ENCODE measurements around the gene CENPL.
A peak's percentile ranks its signal among the peaks of the same experiment; 100 is the strongest.

The CENPL gene, protein sequence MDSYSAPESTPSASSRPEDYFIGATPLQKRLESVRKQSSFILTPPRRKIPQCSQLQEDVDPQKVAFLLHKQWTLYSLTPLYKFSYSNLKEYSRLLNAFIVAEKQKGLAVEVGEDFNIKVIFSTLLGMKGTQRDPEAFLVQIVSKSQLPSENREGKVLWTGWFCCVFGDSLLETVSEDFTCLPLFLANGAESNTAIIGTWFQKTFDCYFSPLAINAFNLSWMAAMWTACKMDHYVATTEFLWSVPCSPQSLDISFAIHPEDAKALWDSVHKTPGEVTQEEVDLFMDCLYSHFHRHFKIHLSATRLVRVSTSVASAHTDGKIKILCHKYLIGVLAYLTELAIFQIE

DNA sequence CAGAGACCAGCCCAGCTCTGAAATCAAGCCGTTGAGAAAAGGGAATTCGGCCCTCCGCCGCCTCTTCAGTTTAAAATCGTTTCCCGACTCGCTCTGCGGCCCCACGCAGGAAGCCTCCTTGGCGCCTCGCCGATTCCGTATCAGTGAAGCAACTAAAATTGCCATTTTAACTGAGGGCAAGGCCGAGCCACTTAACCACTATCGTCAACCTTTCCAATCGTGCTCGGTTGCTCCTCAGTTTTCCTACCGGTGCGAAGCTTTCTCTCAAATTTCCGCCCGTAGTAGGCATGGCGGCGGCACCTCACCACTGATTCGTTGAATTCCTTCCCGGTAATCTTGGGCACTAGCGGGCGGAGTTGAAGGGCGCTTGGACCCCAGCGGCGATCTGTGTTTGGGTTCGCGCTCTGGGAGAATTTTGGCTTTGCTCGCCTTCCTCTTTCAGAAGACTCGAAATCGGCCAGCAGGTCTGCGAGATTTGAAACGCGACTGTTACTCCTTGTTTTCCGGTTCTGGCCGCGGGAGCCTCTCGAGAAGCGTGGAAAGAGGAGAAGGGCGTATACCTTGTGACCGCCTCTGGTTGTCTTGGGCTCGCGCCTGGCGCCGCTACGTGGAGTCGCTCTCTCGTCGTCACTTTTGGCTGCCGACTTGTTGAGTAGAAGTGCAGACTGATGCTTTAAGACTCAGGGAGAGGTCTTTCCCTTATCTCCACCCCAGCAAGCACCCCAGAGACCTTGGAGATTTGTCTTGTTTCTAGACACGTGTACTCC, at the start of gene CENPL, which contains the start of gene DARS2:
TSS of gene CENPL (minus strand) at position 569 of the 767 bp plus-strand sequence. CDS start 13,584 bp downstream, outside the sequence.
TSS of gene DARS2 (plus strand) at position 359 of the 767 bp plus-strand sequence. CDS start 557 bp downstream, outside the sequence.
- TF ChIP-seq, protein P1, sequence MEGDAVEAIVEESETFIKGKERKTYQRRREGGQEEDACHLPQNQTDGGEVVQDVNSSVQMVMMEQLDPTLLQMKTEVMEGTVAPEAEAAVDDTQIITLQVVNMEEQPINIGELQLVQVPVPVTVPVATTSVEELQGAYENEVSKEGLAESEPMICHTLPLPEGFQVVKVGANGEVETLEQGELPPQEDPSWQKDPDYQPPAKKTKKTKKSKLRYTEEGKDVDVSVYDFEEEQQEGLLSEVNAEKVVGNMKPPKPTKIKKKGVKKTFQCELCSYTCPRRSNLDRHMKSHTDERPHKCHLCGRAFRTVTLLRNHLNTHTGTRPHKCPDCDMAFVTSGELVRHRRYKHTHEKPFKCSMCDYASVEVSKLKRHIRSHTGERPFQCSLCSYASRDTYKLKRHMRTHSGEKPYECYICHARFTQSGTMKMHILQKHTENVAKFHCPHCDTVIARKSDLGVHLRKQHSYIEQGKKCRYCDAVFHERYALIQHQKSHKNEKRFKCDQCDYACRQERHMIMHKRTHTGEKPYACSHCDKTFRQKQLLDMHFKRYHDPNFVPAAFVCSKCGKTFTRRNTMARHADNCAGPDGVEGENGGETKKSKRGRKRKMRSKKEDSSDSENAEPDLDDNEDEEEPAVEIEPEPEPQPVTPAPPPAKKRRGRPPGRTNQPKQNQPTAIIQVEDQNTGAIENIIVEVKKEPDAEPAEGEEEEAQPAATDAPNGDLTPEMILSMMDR (IDR thresholded peaks at IDR 0.05; ENCODE audit: low read depth, low read length), result no peak

DNA sequence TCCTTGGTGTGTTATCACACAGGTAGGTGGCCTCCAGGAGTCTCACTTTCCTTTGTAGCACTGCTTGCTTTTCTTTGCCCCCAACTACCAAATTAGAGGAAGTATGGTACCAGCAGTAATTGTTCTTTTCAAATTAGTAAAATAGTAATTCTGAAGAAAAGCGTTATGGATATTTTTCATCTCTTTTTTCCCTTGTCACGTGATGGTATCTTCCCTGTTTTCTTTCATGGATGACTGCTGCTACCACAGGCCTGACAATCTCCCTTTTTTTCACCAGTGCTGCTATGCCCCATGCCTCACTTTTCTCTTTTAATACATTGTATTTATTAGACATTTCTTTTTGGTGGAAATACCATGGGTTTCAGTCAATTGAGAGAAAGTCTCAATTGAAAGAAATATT, 46.8 kb upstream of the CENPL start:
- DNase-seq, result no peak
- Histone ChIP-seq H3K27me3 (ENCODE audit: insufficient read depth, low read depth, severe bottlenecking) (no peaks in the 10 kb centered on the region), H3K4me3 (ENCODE audit: low read depth, low read length) (no peak overlapping the region), H3K9me3 (ENCODE audit: severe bottlenecking) (no peaks in the 10 kb centered on the region), H3K27ac (no peak overlapping the region), H3K36me3 (peaks cover 26% of the 10 kb centered on the region)
- TF ChIP-seq, protein P1 (IDR thresholded peaks at IDR 0.05; ENCODE audit: low read depth, low read length), result no peak

More for the DNA sequence above, at the start of gene CENPL, which contains the start of gene DARS2:
- H3K27me3 ChIP-seq (ENCODE audit: insufficient read depth, low read depth, severe bottlenecking), result no peaks in the 10 kb centered on the region
- H3K27ac ChIP-seq, result peak within 1 kb of the TSS; percentile 94
- DNase-seq, result peak; percentile 97
- H3K9me3 ChIP-seq (ENCODE audit: severe bottlenecking), result no peaks in the 10 kb centered on the region
- peaks cover 10% of the 10 kb centered on the region for H3K36me3 ChIP-seq
- H3K4me3 ChIP-seq (ENCODE audit: low read depth, low read length), result peak within 1 kb of the TSS; percentile 78

DNA sequence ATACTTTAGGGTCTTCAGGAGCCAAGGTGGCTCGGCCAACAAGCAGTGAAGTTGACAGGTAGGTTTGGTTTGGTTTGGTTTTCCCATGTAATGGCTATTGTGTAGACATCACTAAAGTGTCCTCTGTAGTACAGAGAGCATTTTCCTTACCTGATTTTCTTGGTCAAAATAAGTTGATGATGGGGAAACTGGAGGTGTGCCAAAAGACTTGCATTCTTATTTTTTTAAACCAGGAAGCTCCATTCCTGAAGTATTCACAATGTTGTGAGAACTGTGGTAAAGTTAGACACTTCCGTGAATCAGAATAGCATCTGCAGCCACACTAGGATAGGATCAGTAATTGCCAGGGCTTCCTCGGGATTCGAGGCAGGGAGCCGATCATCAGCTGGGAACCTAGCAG, 46.4 kb upstream of the CENPL start:
- no peak for DNase-seq
- H3K36me3 ChIP-seq, result peaks cover 31% of the 10 kb centered on the region
- TF ChIP-seq, protein P1 (IDR thresholded peaks at IDR 0.05; ENCODE audit: low read depth, low read length), result no peak

DNA sequence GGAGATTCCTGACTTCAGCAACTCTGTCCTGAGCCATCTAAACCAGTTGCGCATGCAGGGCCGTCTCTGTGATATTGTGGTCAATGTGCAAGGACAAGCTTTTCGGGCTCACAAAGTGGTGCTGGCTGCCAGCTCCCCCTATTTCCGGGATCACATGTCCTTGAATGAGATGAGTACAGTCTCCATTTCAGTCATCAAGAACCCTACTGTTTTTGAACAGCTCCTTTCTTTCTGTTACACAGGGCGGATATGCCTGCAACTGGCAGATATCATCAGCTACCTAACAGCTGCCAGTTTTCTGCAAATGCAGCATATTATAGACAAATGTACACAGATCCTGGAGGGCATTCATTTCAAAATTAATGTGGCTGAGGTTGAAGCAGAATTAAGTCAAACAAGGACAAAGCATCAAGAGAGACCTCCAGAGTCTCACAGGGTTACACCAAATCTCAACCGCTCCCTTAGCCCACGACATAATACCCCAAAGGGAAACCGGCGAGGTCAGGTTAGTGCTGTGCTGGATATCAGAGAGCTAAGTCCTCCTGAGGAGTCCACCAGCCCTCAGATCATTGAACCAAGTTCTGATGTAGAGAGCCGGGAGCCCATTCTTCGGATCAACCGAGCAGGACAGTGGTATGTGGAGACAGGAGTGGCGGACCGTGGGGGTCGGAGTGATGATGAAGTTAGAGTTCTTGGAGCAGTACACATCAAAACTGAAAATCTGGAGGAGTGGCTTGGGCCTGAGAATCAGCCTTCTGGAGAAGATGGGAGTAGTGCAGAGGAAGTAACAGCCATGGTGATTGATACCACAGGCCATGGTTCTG, 45.8 kb upstream of the CENPL start:
- no peak for DNase-seq
- no peak overlapping the region for H3K4me3 ChIP-seq (ENCODE audit: low read depth, low read length)
- no peaks in the 10 kb centered on the region for H3K27me3 ChIP-seq (ENCODE audit: insufficient read depth, low read depth, severe bottlenecking)
- TF ChIP-seq, protein P1 (IDR thresholded peaks at IDR 0.05; ENCODE audit: low read depth, low read length), result no peak
- H3K27ac ChIP-seq, result no peak overlapping the region
- no peaks in the 10 kb centered on the region for H3K9me3 ChIP-seq (ENCODE audit: severe bottlenecking)
- H3K36me3 ChIP-seq, result peaks cover 37% of the 10 kb centered on the region

More for the DNA sequence above, 46.4 kb upstream of the CENPL start:
- Histone ChIP-seq H3K27me3 (ENCODE audit: insufficient read depth, low read depth, severe bottlenecking) (no peaks in the 10 kb centered on the region), H3K9me3 (ENCODE audit: severe bottlenecking) (no peaks in the 10 kb centered on the region), H3K27ac (no peak overlapping the region), H3K4me3 (ENCODE audit: low read depth, low read length) (no peak overlapping the region)

DNA sequence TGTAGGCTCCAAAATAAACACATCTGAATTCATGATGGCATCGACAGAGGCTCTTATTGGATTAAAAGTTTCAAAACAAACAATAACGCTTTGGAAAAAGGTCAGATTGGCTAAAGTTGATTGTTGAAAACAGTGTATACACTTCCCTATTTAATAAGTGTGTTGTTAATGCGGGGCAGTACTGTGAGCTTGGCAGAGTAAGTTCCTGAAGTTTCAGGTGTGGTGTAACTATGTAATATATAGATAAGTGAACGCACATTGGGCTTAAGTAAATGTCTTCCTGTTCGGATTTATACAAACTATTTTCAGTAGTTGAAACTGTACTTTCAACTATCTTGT, 44.3 kb upstream of the CENPL start:
- no peak overlapping the region for H3K27ac ChIP-seq
- H3K36me3 ChIP-seq, result peaks cover 48% of the 10 kb centered on the region
- DNase-seq, result no peak
- TF ChIP-seq, protein P1 (IDR thresholded peaks at IDR 0.05; ENCODE audit: low read depth, low read length), result no peak
- H3K4me3 ChIP-seq (ENCODE audit: low read depth, low read length), result peak overlapping the region; percentile 96
- no peaks in the 10 kb centered on the region for H3K27me3 ChIP-seq (ENCODE audit: insufficient read depth, low read depth, severe bottlenecking)
- H3K9me3 ChIP-seq (ENCODE audit: severe bottlenecking), result no peaks in the 10 kb centered on the region

All from WERI-Rb-1 (cell line).